HCT116 (cell line): ENCODE measurements around the gene GMEB2.

Experiments
- JUND ChIP-seq: IDR thresholded peaks from 2 replicates; pipeline ENCODE4 v1.6.1; 2012
- POLR2AphosphoS5 ChIP-seq: IDR thresholded peaks from 2 replicates; pipeline ENCODE4 v1.6.1; 2011; ENCODE audit warnings: mild to moderate bottlenecking, low read depth, low read length, moderate library complexity
- TF ChIP-seq, protein P1 (sequence below), 3 experiments: fragments of 200-600 bp in 1 of 3; sonication (generic) in 1 of 3; IDR thresholded peaks in 2 of 3; conservative IDR thresholded peaks in 1 of 3; 2 replicates each; pipeline ENCODE4 v1.5.1; 2012 to 2017; ENCODE audit warnings: low read depth in 2 of 3, low read length in 2 of 3, antibody characterized with exemption in 1 of 3, borderline replicate concordance in 1 of 3, control low read depth in 1 of 3, mild to moderate bottlenecking in 1 of 3, mixed read lengths in 1 of 3, mixed run types in 1 of 3, moderate library complexity in 1 of 3; ENCODE audit not compliant: insufficient read depth in 1 of 3

GRCh38 chr20:63540417-63541186 lies 86.3 kb downstream of the GMEB2 start:
- TF ChIP-seq, protein P1, sequence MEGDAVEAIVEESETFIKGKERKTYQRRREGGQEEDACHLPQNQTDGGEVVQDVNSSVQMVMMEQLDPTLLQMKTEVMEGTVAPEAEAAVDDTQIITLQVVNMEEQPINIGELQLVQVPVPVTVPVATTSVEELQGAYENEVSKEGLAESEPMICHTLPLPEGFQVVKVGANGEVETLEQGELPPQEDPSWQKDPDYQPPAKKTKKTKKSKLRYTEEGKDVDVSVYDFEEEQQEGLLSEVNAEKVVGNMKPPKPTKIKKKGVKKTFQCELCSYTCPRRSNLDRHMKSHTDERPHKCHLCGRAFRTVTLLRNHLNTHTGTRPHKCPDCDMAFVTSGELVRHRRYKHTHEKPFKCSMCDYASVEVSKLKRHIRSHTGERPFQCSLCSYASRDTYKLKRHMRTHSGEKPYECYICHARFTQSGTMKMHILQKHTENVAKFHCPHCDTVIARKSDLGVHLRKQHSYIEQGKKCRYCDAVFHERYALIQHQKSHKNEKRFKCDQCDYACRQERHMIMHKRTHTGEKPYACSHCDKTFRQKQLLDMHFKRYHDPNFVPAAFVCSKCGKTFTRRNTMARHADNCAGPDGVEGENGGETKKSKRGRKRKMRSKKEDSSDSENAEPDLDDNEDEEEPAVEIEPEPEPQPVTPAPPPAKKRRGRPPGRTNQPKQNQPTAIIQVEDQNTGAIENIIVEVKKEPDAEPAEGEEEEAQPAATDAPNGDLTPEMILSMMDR (IDR thresholded peaks at IDR 0.05 in 2 of 3, conservative IDR thresholded peaks at IDR 0.05 in 1 of 3; ENCODE audit: borderline replicate concordance in 1 of 3, insufficient read depth in 1 of 3, low read depth in 2 of 3, low read length in 2 of 3), result no peak
- TF ChIP-seq JUND (no peak), POLR2AphosphoS5 (no peak)
